ENCODE data around the gene KLK1.

DNA sequence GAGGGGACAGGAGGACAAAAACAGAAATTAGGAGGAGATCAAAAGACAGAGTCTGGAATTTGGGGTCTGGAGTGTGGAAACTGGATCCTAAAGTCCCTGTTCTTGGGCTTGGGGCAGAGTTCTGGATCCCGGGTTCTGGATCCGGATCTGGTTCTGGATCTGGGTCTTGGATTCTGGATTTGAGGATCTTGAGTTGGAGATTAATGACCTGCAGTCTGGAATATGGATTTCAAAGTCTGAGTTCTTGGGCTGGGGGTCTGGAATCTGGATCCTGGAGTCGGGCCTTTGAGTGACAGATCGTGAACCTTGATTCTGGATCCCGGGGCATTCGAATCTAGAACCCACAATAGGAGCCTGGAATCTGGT lies 10.2 kb upstream of the KLK1 start:
- TF ChIP-seq CTCF (IDR thresholded peaks at IDR 0.05) (no peak), SMC3 (IDR thresholded peaks at IDR 0.05) (no peak), USF2 (IDR thresholded peaks at IDR 0.05) (no peak), PBX3 (IDR thresholded peaks at IDR 0.05) (no peak)
